Fibroblast of mammary gland (primary cell): ENCODE results near the gene TMEM87B.

Experiments
- DNase-seq: peaks from one replicate; pipeline ENCODE4 v3.0.0-alpha.2; 2010; ENCODE audit warnings: low read depth
- H3K4me3 ChIP-seq: 2 replicates; pipeline ENCODE4 v1.5.1; 2011; ENCODE audit warnings: low read depth, mild to moderate bottlenecking, low read length, moderate library complexity; ENCODE audit not compliant: control insufficient read depth
- CTCF ChIP-seq: conservative IDR thresholded peaks from 2 replicates; pipeline ENCODE4 v1.5.1; 2011; ENCODE audit warnings: low read depth, low read length, inconsistent platforms; ENCODE audit not compliant: control insufficient read depth, insufficient read depth

Gene TMEM87B

GRCh38 chr2:112077814-112078213, 22.7 kb downstream of the TMEM87B start:
- TF ChIP-seq CTCF, result no peak
- no peak overlapping the region for H3K4me3 ChIP-seq
- peak; percentile 54 for DNase-seq

GRCh38 chr2:112081262-112081661, 26.2 kb downstream of the TMEM87B start:
- DNase-seq, result no peak
- TF ChIP-seq CTCF, result no peak
- H3K4me3 ChIP-seq, result no peak overlapping the region

GRCh38 chr2:112084689-112085374, 29.8 kb downstream of the TMEM87B start:
- no peak for TF ChIP-seq CTCF
- DNase-seq, result peak; percentile 4
- no peak overlapping the region for H3K4me3 ChIP-seq

GRCh38 chr2:112085375-112085730, 30.3 kb downstream of the TMEM87B start:
- H3K4me3 ChIP-seq, result no peak overlapping the region
- TF ChIP-seq CTCF, result no peak
- peak; percentile 4 for DNase-seq

GRCh38 chr2:112085916-112086669, 31.0 kb downstream of the TMEM87B start:
- no peak for TF ChIP-seq CTCF
- H3K4me3 ChIP-seq, result no peak overlapping the region
- peak; percentile 69 for DNase-seq

- no peak overlapping the region for H3K4me3 ChIP-seq
- no peak for DNase-seq
- no peak for TF ChIP-seq CTCF
These were observed 32.4 kb downstream of the TMEM87B start for GRCh38 chr2:112087346-112088020.
